ENCODE data around the gene ZMAT5. TPM values are rescaled to one million over a fixed set of nuclear protein-coding genes. Genes with fewer than 3 reads are reported as not detected.

ZMAT5 gene
- total RNA-seq, 1 donor from 2014 or later = 18.3 TPM

DNA sequence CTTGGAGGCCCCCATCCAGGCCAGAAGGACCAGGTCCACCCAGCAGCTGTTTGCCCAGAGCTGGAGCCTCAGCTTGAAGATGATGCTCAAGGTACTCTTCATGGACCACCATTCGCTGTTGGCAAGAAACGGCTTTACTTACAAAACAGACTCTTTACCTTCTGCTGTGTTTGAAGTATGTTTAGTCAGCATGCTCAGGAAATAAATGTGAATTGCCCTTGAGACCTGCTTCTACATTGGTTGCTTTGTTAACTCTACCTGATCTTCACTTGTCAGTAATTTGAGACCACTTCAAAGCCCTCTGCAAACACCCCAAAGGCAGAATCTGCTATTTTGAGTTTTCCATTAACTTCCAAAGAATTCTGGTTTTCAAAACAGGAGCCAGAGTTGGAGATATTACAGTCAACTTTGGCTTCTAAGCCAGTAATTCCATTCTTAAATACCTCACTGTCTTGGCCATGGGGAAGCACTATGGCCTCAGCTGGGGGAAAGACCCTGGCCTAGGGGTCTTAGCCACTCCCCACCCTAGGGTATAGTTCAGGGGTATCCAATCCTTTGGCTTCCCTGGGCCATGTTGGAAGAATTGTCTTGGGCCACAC, 3.0 kb upstream of the ZMAT5 start:
- Histone ChIP-seq H3K9me3 (no peaks in the 10 kb centered on the region), H3K27me3 (ENCODE audit: low read depth) (no peaks in the 10 kb centered on the region), H3K36me3 (peaks cover 30% of the 10 kb centered on the region), H3K4me1 (peaks cover 39% of the 10 kb centered on the region), H3K27ac (no peak overlapping the region), H3K4me3 (no peak overlapping the region)
- DNase-seq (no peak), ATAC-seq (peak; percentile 2 to 6)
- intact Hi-C loops (cut with DNase I) = no loop called here
- TF ChIP-seq, protein P1, sequence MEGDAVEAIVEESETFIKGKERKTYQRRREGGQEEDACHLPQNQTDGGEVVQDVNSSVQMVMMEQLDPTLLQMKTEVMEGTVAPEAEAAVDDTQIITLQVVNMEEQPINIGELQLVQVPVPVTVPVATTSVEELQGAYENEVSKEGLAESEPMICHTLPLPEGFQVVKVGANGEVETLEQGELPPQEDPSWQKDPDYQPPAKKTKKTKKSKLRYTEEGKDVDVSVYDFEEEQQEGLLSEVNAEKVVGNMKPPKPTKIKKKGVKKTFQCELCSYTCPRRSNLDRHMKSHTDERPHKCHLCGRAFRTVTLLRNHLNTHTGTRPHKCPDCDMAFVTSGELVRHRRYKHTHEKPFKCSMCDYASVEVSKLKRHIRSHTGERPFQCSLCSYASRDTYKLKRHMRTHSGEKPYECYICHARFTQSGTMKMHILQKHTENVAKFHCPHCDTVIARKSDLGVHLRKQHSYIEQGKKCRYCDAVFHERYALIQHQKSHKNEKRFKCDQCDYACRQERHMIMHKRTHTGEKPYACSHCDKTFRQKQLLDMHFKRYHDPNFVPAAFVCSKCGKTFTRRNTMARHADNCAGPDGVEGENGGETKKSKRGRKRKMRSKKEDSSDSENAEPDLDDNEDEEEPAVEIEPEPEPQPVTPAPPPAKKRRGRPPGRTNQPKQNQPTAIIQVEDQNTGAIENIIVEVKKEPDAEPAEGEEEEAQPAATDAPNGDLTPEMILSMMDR (IDR thresholded peaks at IDR 0.05) = no peak

DNA sequence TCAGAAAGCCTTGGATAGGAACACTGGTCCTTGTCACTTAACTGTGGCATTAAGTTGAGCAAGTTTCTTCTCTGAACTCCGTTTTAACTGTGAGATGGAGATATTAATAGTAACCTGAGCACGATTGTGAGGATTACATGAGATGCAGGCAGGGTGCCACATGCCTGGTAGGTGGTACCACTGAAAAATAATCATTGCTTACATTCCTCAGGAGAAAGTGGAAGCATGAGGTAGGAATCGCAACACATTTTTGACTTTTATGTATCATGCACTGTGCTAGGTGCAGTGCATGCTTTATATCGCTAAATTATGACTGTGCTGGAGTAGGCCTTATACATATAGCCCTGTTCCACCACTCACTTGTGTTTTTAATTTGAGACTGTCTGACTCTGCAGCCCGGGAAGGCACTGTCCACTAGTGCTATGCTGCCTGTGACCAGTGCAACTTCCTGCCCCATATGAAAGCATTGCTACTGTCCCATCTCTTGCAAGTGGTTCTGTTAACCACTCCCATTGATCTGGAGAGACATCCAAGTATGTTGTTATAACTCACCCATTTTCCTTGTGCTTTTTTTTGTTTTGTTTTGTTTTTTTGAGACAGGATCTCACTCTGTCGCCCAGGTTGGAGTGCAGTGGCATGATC, 1.4 kb upstream of the ZMAT5 start:
- H3K27me3 ChIP-seq (ENCODE audit: low read depth) = no peaks in the 10 kb centered on the region
- TF ChIP-seq, protein P1 (IDR thresholded peaks at IDR 0.05) = no peak
- no peaks in the 10 kb centered on the region for H3K9me3 ChIP-seq
- H3K36me3 ChIP-seq = peaks cover 30% of the 10 kb centered on the region
- intact Hi-C loops (cut with DNase I) = no loop called here
- H3K4me1 ChIP-seq = peaks cover 39% of the 10 kb centered on the region
- peak overlapping the region; percentile 86 for H3K27ac ChIP-seq
- DNase-seq (no peak), ATAC-seq (no peak)
- H3K4me3 ChIP-seq = peak overlapping the region; percentile 98

DNA sequence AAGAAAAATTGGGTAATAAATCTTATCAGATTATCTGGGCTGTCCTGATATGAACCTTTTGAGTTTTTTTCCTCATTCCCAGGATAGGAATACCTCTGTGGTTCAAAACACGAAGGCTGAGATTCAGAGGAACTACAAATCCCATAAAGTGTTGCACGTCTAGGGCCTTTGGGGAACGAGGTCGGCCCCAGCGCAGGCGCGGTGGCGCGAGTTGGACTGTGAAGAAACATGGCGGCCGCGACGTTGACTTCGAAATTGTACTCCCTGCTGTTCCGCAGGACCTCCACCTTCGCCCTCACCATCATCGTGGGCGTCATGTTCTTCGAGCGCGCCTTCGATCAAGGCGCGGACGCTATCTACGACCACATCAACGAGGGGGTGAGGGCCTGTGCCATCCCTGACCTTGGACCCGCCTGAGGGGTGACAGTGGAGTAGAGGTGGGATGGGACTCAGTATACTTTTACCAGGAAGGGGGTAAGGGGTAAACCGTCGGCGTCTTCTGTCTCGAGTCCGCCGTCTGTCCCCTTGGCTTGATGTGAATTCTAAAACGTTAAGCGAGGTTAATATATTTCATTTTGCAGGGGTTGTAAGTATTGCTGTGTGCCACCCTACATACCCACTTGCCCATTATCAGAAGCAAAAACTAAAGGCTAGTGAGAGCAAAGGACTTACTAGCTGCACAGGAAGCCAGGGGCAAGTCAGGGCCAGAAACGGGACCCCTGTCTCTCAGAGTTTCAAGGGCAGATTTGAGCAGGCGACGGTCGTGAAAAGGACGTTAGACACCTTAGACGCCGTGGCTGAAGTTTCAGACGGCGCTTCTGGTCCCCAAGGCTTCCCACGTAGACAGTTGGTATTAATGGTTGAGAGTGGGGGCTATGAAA, 604 bp upstream of the ZMAT5 start, which contains the start of gene UQCR10:
TSS of gene UQCR10 (plus strand) at position 199 of the 881 bp plus-strand sequence. CDS start at position 229, 30 bp downstream.
- H3K4me3 ChIP-seq = peak within 1 kb of the TSS; percentile 98
- peak; percentile 98 for DNase-seq
- peaks cover 39% of the 10 kb centered on the region for H3K4me1 ChIP-seq
- peak within 1 kb of the TSS; percentile 86 for H3K27ac ChIP-seq
- peaks cover 30% of the 10 kb centered on the region for H3K36me3 ChIP-seq
- H3K27me3 ChIP-seq (ENCODE audit: low read depth) = no peaks in the 10 kb centered on the region
- intact Hi-C loops (cut with DNase I) = no loop called here
- no peaks in the 10 kb centered on the region for H3K9me3 ChIP-seq
- TF ChIP-seq, protein P1 (IDR thresholded peaks at IDR 0.05) = no peak
- peak; percentile 91 to 93 for ATAC-seq

DNA sequence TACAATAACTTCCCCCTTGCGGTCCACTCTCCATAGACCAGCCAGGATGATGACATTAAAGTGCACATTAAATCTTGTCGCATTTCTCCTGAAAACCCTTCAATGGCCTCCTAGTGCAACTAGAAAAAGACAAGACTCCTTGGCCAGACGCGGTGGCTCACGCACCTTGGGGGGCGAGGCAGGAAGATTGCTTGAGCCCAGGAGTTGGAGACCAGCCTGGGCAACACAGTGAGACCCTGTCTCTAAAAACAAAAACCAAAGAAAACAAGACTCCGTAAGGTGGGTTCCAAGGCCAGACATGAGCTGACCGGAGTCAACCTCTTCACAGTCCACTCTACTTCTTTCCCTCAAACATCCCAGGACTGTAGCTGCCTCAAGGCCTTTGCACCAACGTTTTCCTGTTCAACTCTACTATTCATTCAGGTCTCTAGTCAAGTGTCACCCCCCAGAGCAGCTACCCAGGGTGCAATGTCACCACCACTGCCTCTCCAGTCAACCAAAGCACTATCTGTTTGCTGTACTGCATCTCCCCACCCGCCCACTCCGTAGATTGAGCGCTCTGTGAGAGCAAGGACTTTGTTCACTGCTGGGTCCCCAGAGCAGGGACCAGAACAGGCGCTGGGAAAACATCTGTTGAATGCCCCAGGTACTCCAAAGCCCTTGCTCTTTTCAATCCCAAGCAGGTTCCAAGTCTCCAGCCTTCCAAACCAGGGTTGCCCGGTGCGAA, 739 bp downstream of the ZMAT5 start:
- H3K36me3 ChIP-seq = peaks cover 26% of the 10 kb centered on the region
- DNase-seq (no peak), ATAC-seq (peak; percentile 9 to 10)
- peak overlapping the region; percentile 86 for H3K27ac ChIP-seq
- TF ChIP-seq, protein P1 (IDR thresholded peaks at IDR 0.05) = no peak
- peaks cover 39% of the 10 kb centered on the region for H3K4me1 ChIP-seq
- H3K27me3 ChIP-seq (ENCODE audit: low read depth) = no peaks in the 10 kb centered on the region
- H3K9me3 ChIP-seq = no peaks in the 10 kb centered on the region
- intact Hi-C loops (cut with DNase I) = no loop called here
- H3K4me3 ChIP-seq = peak overlapping the region; percentile 98

DNA sequence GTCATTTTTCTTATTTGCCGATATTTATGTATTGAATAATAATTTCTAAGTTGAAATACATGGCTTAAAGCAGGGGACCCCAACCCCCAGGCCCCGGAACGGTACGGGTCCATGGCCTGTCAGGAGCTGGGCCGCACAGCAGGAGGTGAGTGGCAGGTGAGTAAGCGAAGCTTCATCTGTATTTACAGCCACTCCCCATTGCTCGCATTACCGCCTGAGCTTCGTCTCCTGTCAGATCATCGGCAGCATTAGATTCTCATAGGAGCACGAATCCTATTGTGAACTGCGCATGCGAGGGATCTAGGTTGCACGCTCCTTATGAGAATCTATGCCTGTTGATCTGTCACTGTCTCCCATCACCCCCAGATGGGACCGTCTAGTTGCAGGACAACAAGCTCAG, 4.5 kb downstream of the ZMAT5 start:
- DNase-seq (no peak), ATAC-seq (no peak)
- Histone ChIP-seq H3K27ac (no peak overlapping the region), H3K9me3 (no peaks in the 10 kb centered on the region), H3K27me3 (ENCODE audit: low read depth) (no peaks in the 10 kb centered on the region), H3K36me3 (no peaks in the 10 kb centered on the region), H3K4me1 (peaks cover 13% of the 10 kb centered on the region), H3K4me3 (no peak overlapping the region)
- intact Hi-C loops (cut with DNase I) = no loop called here
- TF ChIP-seq, protein P1 (IDR thresholded peaks at IDR 0.05) = no peak

Measured in lower lobe of right lung (tissue), 2 donors.